B cell (primary cell): Measurements from ENCODE around the gene FCN2. TPM values are rescaled to one million over a fixed set of nuclear protein-coding genes. Genes with fewer than 3 reads are reported as not detected.

Source experiments
- ATAC-seq: fragments of 200-7000 bp; cut with Tn5 transposase; one replicate; pipeline ENCODE4 v1.10.0; 2021; ENCODE audit warnings: low read depth, mild to moderate bottlenecking, moderate number of reproducible peaks, moderate library complexity
- CTCF ChIA-PET: fragments of 350-600 bp; sonication (Branson Sonifier 250); formaldehyde crosslinking; loops from one replicate; lab custom pipeline; 2021; ENCODE audit warnings: antibody characterized with exemption, inconsistent platforms; lab: Charles Lee
- POLR2A ChIA-PET: fragments of 350-600 bp; sonication (Branson Sonifier 250); formaldehyde crosslinking; loops from one replicate; lab custom pipeline; 2021; ENCODE audit warnings: antibody characterized with exemption; lab: Charles Lee
- DNase-seq: peaks from one replicate; pipeline ENCODE4 v3.0.0; 2013
- H2AFZ ChIP-seq: 2 replicates; pipeline ENCODE4 v1.6.1; 2012; ENCODE audit warnings: mild to moderate bottlenecking, low read depth, low read length; ENCODE audit not compliant: insufficient read depth, poor library complexity, severe bottlenecking
- H3K27ac ChIP-seq, 2 donors: 1 replicate in 1 of 2; 2 replicates in 1 of 2; pipeline ENCODE4 v1.5.1; 2012 to 2013; ENCODE audit warnings: low read length in 2 of 2, mild to moderate bottlenecking in 2 of 2, moderate library complexity in 1 of 2
- H3K27me3 ChIP-seq, 4 experiments: fragments of 200-600 bp in 1 of 4; sonication (generic) in 1 of 4; replicated peaks in 1 of 4; 1 replicate in 2 of 4; 2 replicates in 2 of 4; pipeline versions ENCODE4 v1.6.1 to v1.7.0; 2013 to 2016; ENCODE audit warnings: low read length in 3 of 4, mild to moderate bottlenecking in 2 of 4, mixed read lengths in 1 of 4, moderate library complexity in 1 of 4; ENCODE audit not compliant: insufficient read depth in 4 of 4, control insufficient read depth in 3 of 4; ENCODE audit errors: control extremely low read depth in 1 of 4
- H3K36me3 ChIP-seq, 2 experiments: replicated peaks in 1 of 2; 1 replicate in 1 of 2; 2 replicates in 1 of 2; pipeline versions ENCODE4 v1.6.1 to v1.7.1; 2013; ENCODE audit warnings: low read length in 1 of 2; ENCODE audit not compliant: insufficient read depth in 2 of 2, control insufficient read depth in 1 of 2; ENCODE audit errors: control extremely low read depth in 1 of 2, extremely low read depth in 1 of 2
- H3K4me1 ChIP-seq, 2 donors: fragments of 200-600 bp in 1 of 2; sonication (generic) in 1 of 2; 1 replicate in 1 of 2; 2 replicates in 1 of 2; pipeline versions ENCODE4 v1.5.1 to v1.6.1; 2013 to 2017; ENCODE audit warnings: low read length in 2 of 2; ENCODE audit not compliant: control insufficient read depth in 2 of 2, insufficient read depth in 2 of 2
- H3K4me2 ChIP-seq: replicated peaks from 2 replicates; pipeline ENCODE3; 2012; ENCODE audit warnings: mild to moderate bottlenecking, low read depth, low read length; ENCODE audit not compliant: poor library complexity, severe bottlenecking
- H3K4me3 ChIP-seq, 5 experiments: fragments of 200-600 bp in 1 of 5; sonication (generic) in 1 of 5; 1 replicate in 3 of 5; 2 replicates in 2 of 5; pipeline versions ENCODE4 v1.5.1 to v1.7.0; 2011 to 2016; ENCODE audit warnings: low read length in 4 of 5, mild to moderate bottlenecking in 4 of 5, low read depth in 2 of 5, control low read depth in 1 of 5, moderate library complexity in 1 of 5; ENCODE audit not compliant: insufficient read depth in 1 of 5; ENCODE audit errors: control extremely low read depth in 1 of 5, extremely low read depth in 1 of 5
- H3K79me2 ChIP-seq: fragments of 200-600 bp; sonication (generic); one replicate; pipeline ENCODE4 v1.6.0; 2016; ENCODE audit warnings: low read length; ENCODE audit not compliant: control insufficient read depth, insufficient read depth
- H3K9ac ChIP-seq: fragments of 200-600 bp; sonication (generic); 2 replicates; pipeline ENCODE4 v1.6.1; 2017; ENCODE audit warnings: mild to moderate bottlenecking, low read length, moderate library complexity
- H3K9me3 ChIP-seq, 3 donors: one replicate each; pipeline versions ENCODE4 v1.6.1 to v1.7.1; 2013; ENCODE audit warnings: low read length in 2 of 3; ENCODE audit not compliant: control insufficient read depth in 2 of 3, insufficient read depth in 1 of 3; ENCODE audit errors: control extremely low read depth in 1 of 3
- H4K20me1 ChIP-seq: 2 replicates; pipeline ENCODE4 v1.6.0; 2012; ENCODE audit warnings: mild to moderate bottlenecking, low read length; ENCODE audit not compliant: insufficient read depth, control insufficient read depth, poor library complexity, severe bottlenecking
- H3K27ac Mint-ChIP-seq: one replicate; pipeline ENCODE4 v1.8.0; 2021; ENCODE audit warnings: mixed read lengths
- H3K27me3 Mint-ChIP-seq: one replicate; pipeline ENCODE4 v1.8.0; 2021; ENCODE audit warnings: mixed read lengths
- H3K4me1 Mint-ChIP-seq: one replicate; pipeline ENCODE4 v1.8.0; 2021; ENCODE audit warnings: mixed read lengths
- H3K4me3 Mint-ChIP-seq: one replicate; pipeline ENCODE4 v1.8.0; 2021; ENCODE audit warnings: mixed read lengths
- H3K9me3 Mint-ChIP-seq: one replicate; pipeline ENCODE4 v1.8.0; 2022; ENCODE audit warnings: mixed read lengths; ENCODE audit not compliant: insufficient read depth
- EZH2 ChIP-seq: IDR thresholded peaks from 2 replicates; pipeline ENCODE4 v1.6.1; 2012; ENCODE audit warnings: borderline replicate concordance, low read depth, mild to moderate bottlenecking, moderate library complexity, low read length; ENCODE audit not compliant: insufficient read depth, poor library complexity, severe bottlenecking
- WGBS: methylation state at CpG from one replicate; pipeline ENCODE4 v1.1.5; 2013; ENCODE audit warnings: missing lambda C conversion rate; ENCODE audit not compliant: insufficient coverage; 5-methylcytosine and 5-hydroxymethylcytosine counted together
- intact Hi-C: fragments of 100-400 bp; cut with micrococcal nuclease; formaldehyde crosslinking; loops from one replicate; pipeline ENCODE4 v1.10.0; 2022
- polyA plus RNA-seq: library from polyadenylated mRNA; depleted of rRNA; stranded (reverse); fragments of >200 nt; gene quantifications from 2 replicates; pipeline ENCODE4 v1.2.3, GENCODE V29; 2012
- total RNA-seq, 2 donors: library from RNA; stranded (reverse); fragments of 120-200 nt in 1 of 2; gene quantifications; 1 replicate in 1 of 2; 2 replicates in 1 of 2; pipeline versions ENCODE4 v1.2.3 to v1.2.4, GENCODE V29; 2013 to 2022
- TF ChIP-seq, protein P1 (sequence below): fragments of 200-600 bp; IDR thresholded peaks from one replicate; pipeline ENCODE4 v1.8.0; 2022; ENCODE audit warnings: antibody characterized with exemption, mild to moderate bottlenecking

FCN2 gene
- total and polyA plus RNA-seq, 2 donors (not counting 1 experiment from before 2014, with no cell fraction given): not detected

DNA sequence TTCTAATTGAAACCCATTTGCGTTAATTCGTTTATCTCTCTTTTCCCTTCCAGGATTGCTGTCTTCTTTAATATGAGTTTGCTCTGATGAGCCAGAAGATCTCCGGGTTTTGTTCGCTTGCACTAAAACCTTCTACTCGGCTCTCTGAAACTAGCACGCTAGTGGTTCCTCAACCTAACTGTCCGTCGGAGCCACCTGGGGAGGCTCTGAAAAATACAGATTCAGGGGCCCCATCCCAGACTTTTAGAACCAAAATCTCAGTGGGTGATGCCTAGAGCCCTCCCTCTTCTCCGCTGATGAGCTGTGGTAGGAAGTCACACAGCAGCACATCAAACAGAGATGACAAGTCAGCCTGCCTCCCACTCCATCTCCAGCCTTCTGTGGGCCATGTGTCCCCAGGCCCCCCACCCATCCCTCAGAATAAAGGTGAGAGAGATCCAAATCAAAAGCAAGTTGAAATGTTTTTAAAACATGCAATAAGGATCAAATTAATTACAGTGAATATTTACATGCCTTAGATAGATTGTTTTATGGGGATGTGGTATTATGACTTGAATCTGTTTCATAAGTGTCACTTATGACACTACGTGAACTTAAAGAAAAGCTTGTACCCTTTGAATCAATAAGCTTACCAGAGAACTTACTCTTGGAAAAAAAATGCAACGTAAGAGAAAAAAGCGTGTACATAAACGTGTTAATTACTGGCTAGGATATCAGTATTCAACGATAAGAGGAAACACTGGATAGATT is 16.4 kb downstream of the FCN2 start:
- WGBS: 92% methylated on average over 13 of the region's 14 CpGs

GRCh38 chr9:134897584-134898170 is 17.1 kb downstream of the FCN2 start:
- no peak for DNase-seq
- no peaks in the 10 kb centered on the region for H4K20me1 ChIP-seq
- WGBS: no CpG with 5 or more reads among the region's 2 CpGs
- Mint-ChIP-seq H3K9me3 (peaks cover 8% of the 10 kb centered on the region), H3K4me1 (no peaks in the 10 kb centered on the region), H3K4me3 (no peak overlapping the region), H3K27ac (no peak overlapping the region), H3K27me3 (peaks cover 29% of the 10 kb centered on the region)
- H3K4me2 ChIP-seq: no peak overlapping the region
- POLR2A ChIA-PET: no interaction called here
- no peak overlapping the region for H3K27ac ChIP-seq
- H3K4me1 ChIP-seq: no peaks in the 10 kb centered on the region
- TF ChIP-seq EZH2: no peak
- TF ChIP-seq, protein P1, sequence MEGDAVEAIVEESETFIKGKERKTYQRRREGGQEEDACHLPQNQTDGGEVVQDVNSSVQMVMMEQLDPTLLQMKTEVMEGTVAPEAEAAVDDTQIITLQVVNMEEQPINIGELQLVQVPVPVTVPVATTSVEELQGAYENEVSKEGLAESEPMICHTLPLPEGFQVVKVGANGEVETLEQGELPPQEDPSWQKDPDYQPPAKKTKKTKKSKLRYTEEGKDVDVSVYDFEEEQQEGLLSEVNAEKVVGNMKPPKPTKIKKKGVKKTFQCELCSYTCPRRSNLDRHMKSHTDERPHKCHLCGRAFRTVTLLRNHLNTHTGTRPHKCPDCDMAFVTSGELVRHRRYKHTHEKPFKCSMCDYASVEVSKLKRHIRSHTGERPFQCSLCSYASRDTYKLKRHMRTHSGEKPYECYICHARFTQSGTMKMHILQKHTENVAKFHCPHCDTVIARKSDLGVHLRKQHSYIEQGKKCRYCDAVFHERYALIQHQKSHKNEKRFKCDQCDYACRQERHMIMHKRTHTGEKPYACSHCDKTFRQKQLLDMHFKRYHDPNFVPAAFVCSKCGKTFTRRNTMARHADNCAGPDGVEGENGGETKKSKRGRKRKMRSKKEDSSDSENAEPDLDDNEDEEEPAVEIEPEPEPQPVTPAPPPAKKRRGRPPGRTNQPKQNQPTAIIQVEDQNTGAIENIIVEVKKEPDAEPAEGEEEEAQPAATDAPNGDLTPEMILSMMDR: no peak
- H2AFZ ChIP-seq: no peak overlapping the region
- H3K9ac ChIP-seq: no peak overlapping the region
- intact Hi-C loops: no loop called here
- CTCF ChIA-PET: no interaction called here
- ATAC-seq: no peak
- no peaks in the 10 kb centered on the region for H3K79me2 ChIP-seq
- no peak overlapping the region for H3K4me3 ChIP-seq
- no peaks in the 10 kb centered on the region for H3K36me3 ChIP-seq
- peaks cover 0 to 16% (median 15%) of the 10 kb centered on the region in 3 donors for H3K9me3 ChIP-seq
- H3K27me3 ChIP-seq: peaks cover 0 to 11% (median 5%) of the 10 kb centered on the region in 4 experiments

More for the DNA sequence above, 16.4 kb downstream of the FCN2 start:
- Histone ChIP-seq H3K4me1 (no peaks in the 10 kb centered on the region), H3K4me3 (no peak overlapping the region), H3K9ac (no peak overlapping the region), H3K79me2 (no peaks in the 10 kb centered on the region), H2AFZ (no peak overlapping the region), H3K36me3 (no peaks in the 10 kb centered on the region), H3K9me3 (peaks cover 0 to 18% (median 15%) of the 10 kb centered on the region in 3 donors), H3K27me3 (peaks cover 0 to 11% (median 5%) of the 10 kb centered on the region in 4 experiments), H3K27ac (no peak overlapping the region), H4K20me1 (no peaks in the 10 kb centered on the region), H3K4me2 (no peak overlapping the region)
- Mint-ChIP-seq H3K9me3 (peaks cover 8% of the 10 kb centered on the region), H3K27me3 (peaks cover 28% of the 10 kb centered on the region), H3K4me3 (no peak overlapping the region), H3K27ac (no peak overlapping the region), H3K4me1 (no peaks in the 10 kb centered on the region)
- intact Hi-C loops: no loop called here
- POLR2A ChIA-PET: no interaction called here
- DNase-seq (no peak), ATAC-seq (no peak)
- TF ChIP-seq, protein P1: no peak
- no peak for TF ChIP-seq EZH2
- CTCF ChIA-PET: no interaction called here
